ENCODE data around the gene NPAS2.

The NPAS2 gene

DNA sequence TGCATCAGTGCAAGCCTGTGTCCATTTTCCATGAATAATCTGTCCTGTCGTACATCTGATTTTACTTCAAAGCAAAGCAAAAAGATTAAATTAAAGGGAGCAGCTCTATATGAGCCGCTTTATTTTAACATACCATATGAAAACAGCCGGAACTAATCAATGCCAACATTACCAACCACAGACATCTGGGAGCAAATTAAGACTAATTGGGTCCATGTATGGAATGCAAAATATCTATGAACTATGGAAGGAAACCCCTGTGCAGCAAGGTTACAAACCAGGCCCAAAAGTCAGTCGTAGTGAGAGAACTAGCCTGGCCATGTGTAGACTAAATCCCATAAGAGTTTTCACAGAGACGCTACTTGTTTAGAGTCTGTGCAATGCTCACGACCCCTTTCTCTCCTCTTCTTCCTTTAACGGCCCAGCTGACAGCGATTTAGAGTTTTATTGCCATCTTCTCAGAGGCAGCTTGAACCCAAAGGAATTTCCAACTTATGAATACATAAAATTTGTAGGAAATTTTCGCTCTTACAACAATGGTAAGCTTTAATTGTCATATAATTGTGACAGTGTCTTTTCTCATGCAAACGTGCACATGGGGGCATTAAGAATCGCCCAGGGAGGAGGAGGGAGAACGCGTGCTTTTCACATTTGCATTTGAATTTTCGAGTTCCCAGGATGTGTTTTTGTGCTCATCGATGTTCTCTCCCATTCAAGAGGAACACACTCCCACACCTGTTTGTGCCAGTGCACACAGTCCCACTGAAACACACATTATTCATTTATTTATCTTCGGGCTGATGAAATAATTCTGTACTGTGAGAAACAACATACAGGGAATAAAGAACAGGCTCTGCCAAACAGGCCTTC is 129.2 kb downstream of the NPAS2 start:
- no peak for DNase-seq

DNA sequence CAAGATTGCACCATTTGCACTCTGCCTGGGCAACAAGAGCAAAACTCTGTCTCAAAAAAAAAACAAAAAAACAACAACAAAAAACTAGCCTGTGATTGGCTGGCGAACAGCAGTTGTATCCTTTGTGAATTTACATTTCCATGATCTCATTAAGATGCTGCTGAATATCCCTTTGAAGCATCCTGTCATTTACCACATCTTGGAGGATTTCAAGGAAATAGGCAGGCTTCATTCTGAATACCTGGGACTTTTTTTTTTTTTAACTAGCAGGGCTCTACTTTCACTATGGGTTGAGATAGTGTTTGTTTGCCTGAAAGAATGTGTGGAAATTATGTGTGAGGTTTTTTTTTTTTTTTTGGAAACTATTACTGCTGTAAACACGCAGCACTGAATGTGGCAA is 132.6 kb downstream of the NPAS2 start:
- DNase-seq: no peak

DNA sequence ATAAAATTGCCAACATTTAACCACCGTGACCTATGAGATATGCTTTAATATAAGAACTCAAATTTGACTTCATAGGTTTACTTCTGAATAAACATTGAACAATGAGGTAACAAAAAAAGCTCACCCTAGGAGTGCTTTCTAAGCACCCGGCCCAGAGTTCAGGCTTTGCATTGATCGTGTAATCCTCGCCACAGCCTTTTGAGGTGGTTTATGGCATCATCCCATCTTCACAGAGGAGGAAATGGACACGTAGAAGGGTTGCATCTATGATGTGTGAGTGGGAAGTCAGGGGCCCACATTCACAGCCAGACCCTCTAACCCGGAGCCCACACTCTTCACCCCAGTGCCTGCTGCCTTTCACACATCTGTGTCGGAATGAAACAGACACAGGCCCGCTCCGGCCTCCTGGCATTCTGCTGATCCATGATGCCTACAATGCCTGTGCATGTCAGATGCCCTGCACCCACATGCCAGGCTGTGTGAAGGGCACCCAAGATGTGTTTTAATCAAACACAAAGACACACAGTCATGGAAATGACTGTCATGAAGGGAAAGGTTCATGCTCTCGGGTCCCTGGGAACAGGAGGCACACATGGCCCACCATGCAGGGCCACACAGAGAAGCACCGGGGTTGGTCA is 133.6 kb downstream of the NPAS2 start:
- DNase-seq: no peak

DNA sequence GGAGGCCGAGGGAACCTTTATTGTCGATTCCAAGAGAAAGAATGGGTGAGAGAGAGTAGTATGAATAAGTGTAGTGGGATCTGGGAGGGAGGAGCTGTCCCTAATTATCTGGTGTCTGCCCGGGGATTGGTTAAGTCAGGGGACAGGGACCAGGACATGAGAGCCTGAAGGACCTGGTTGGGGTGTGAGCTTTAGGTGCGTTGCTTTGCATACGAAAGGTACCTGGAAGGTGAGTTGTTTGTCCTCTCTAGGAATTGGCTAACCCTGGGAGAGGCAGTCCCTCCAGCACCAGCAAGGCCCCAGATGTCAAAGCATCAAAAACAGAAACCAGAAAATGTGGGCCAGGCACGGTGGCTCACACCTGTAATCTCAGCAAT is 134.1 kb downstream of the NPAS2 start:
- no peak for DNase-seq

DNA sequence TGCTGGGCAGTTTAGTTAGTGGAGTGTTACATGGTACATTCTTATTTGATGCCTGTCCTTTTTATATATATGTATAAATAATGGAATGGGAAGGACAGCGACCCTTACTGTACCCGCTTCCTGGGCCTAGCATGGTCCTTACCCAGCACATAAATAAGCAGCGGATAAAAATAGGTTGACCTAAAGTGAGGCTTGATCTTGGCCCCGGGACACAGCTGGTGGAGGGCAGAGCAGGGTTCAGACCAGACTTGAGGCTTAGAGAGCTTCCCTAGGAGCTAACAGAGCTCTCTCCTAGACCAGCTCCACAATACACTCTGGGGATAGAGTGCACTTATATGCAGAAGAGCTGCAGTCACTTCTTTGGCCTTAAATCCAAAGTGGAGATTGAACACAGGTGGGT is 135.3 kb downstream of the NPAS2 start:
- DNase-seq: no peak

DNA sequence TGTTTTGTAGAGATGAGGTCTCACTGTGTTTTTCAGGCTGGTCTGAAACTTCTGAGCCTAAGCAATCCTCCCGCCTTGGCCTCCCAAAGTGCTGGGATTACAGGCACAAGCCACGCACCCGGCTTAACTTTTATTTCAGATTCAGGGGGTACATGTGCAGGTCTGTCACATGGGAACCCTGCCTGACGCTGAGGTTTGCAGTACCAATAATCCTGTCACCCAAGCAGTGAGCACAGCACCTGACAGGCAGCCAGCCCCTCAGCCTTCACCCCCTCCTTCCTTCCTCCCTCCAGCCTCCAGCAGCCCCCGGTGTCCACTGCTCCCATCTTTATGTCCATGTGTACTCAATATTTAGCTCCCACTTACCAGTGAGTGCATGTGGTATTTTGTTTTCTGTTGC is 136.1 kb downstream of the NPAS2 start:
- DNase-seq: no peak

DNA sequence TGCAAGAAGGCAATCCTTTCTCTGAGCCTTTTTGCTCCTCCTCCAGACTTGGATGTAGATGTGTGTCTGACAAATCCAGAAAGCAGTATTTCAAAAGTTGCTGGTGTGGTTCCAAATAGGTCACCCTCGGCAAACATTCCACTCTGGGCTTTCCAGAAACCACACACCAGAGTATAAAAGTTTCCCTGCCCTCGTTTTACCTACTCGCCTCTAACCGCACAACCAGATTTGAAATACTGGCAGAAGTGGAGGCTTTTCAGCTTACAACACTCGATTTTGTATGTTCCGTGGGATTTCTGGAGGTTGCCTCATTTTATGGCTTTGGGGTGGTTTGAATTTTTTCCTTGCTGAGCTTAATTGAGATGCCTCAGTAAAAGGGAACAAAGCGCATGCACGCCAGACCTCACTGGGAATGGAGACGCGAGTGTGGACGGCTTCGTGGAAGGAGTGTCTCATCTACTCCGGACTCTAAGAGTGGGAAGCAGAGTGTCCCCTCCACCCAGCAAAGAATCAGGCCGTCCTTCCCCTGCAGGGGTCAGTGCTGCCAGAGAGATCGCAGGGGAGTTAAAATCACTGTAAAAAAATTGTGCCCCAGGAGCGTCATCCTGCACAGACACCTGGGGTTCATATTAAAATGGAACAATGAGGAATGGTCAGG is 138.2 kb downstream of the NPAS2 start:
- DNase-seq: no peak

DNA sequence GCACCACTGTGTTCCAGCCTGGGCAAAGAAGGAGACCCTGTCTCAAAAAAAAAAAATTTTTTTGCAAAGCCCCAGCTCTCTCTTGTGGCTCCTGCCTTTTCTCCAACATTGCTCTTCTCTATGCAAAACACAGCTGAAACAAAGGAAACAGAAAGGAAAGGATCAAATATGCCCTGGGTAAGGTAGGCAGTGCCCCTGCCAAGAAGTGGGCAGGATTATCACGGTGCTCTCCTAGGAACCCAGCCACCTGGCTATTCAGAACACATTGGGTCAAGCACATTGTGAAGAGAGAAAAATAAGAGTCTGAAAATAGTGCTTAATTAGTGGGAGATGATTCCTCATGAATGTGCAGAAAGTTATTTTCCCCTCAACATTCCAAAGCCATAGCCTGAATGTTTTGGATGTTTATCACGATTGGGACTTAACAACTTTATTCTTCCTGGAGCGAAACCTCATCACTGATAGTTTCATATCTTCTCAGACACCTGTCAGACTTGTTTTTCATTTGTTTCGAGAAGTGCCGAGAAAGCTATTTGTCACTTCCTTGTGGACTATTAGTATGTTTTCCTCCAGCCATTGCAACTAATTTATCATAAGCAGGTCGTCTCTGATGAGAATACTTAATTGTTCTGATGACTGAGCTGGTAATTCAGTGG is 139.4 kb downstream of the NPAS2 start:
- no peak for DNase-seq

DNA sequence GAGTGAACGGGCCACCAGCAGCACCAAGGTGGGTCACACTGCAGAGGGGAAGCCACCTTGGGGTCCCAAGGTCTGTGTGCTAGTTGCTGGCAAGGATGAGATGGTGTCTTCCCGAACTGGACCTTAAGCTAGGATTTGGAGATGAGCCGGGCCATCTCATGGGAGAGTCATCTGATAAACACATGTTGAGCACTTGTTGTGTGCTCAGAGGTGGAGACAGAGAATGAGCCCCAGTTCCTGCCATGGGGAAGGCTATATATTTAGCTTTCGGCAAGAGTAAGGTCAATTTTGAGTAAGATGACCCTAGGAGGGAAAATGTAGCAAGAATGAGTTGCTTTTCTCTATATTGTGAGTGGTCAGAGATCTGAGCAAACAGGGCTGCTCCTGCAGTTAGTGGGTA is 140.7 kb downstream of the NPAS2 start:
- no peak for DNase-seq

DNA sequence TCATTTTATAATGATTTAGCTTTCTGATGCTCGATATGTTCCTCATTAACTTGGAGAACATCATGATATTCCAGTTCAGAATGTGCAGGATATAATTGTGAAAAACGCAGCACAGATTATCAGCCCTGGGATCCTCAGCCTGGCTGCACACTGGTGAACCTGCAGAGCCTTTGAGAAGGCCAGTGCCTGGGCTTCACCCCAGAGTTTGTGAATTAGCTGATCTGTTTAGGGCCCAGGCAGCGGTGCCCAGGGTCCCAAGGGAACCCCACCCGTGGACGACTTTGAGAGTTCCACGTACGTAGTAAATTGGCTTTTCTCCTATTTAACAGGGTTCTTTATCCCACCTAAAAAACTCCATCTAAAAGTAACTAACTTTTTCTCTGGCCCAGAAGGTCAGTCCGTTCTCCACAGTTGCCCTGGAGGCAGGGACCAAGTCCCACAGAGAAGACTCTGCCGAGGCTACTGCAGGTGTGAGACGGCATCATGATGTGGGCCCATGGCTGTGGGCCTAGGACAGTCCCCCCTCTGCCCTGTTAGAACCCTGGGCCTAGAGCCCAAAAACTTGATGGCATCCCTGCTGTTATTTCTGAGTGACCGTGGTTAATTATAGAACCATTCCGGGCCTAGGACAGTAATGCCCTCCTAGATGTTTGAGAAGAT is 142.6 kb downstream of the NPAS2 start:
- DNase-seq: no peak

DNA sequence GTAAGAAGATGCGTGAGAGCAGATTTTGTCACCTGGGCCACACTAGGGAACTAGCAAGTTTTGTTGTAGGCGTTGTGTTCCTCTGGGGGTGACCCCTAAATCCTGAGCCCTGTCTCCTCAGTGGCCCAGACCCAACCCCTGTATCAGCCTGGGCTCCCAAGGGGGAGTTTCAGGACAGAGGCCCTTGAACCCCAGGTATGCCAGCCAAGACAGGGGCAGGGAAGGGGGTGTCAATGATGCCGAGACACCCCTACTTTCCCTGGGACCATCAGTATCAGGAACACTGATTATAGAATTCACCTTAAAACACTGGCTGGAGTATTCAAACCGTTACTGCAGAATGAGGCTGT is 143.1 kb downstream of the NPAS2 start:
- DNase-seq: no peak

DNA sequence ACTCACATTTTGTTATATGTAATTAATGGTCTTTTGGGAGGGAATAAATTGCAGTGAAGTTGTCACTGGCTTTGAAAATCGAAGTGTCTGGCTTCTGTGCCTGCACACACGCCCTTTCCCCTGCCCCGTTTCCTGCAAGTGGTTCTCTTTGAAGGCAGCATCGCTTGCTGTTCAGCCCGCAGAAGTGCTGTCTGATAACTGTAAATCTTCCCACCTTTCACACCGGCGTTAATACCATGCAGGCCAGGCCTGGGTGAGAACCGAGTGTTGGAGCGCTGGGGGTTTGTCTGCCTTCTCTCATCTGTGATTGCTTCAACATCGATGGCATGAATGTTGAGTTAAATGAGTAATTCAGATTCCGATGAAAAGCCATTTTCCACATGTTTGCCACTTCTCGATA is 144.3 kb downstream of the NPAS2 start:
- no peak for DNase-seq

DNA sequence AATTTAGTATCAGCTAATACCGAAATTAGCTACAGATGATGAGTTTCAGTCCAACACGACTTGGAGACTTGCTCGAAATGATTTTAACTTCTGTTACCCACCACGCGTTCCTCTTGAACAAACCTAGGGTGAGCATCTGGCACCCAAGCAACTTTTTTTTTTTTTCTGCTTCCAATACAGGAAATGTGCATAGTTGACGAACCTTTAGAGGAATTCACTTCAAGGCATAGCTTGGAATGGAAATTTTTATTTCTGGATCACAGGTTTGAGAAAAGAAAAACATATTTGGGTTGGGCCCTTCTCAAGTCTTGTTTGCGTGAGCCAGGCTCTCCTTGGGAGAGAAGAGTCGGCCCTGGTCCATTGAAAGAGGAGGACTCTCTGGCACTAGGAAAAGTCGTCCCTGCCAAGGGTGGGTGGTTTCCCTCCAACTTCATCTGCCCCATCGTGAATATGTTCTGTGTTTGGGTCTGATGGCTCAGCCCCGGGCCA is 144.8 kb downstream of the NPAS2 start:
- DNase-seq: no peak

DNA sequence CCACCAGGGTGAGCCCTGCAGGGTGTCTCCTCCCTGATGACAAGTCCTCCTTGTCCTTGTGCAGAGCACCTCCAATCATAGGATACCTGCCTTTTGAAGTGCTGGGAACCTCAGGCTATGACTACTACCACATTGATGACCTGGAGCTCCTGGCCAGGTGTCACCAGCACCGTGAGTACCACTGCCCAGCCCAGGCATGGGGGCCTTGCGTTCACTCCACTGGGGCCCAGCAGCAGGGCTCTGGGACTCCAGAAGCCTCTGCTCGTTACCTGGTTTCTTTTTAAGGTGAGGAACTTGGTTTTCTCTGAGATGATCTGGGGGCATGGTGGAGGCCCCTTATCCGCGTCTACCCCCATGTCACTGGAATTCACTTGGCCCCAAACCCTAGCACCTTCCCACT is 145.7 kb downstream of the NPAS2 start:
- no peak for DNase-seq

DNA sequence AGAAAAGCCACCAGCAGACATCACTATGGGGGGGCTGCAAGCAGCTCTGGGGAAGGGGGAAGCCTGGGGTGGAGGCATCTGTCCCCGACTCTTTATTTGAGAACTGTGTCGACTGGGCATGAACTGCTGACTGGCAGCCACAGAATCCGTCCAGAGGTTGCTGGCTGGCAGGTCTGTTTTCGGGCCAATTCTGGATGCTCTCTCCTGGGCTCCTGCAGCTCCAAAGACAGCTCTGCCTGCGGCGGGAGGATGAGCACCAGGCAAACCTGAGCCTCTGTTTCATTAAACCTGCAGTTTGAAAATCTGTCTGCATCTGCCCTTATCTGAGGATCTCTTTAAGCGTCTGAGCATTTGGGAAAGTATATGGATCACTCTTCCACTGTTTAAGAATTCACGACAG is 147.8 kb downstream of the NPAS2 start:
- DNase-seq: no peak

DNA sequence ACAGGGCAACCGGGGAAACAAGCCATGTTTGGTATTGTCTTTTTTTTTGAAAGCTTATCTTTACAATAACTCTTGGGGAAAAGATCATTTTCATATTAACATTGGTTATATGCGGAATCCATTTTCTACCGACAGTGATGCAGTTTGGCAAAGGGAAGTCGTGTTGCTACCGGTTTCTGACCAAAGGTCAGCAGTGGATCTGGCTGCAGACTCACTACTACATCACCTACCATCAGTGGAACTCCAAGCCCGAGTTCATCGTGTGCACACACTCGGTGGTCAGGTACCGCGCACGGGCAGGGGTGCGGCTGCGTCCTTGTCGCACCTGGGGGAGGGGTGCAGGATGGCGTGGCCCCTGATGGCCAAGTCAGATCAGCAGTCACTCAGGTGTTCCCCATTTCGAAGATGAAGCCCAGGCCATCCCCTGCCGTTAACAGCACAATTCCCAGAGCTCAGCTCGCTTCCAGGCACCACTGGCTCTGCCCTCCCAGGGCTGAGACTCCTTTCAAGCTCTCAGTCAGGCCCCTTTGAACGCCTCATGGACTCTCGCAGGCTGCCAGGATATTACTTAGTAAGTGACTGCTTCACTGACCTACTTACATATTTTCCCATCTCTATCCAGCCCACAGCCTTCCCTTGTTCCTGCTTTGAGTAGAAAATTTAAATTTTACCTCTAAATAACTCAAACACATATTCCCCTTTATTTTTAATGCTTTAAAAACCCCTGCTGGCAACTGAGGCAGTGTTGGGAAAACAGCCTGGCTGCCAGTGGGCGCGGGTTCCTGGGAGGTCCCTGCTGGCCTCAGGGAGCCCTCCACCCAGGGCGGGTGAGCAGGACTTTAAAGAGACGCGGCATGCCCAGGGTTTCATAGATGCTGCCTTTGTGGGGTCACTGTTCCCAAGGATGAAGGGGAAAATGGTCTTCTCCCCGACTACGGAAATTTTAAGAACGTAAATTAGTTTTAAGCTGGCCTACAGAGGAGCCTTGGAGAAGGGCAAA is 148.5 kb downstream of the NPAS2 start:
- no peak for DNase-seq

DNA sequence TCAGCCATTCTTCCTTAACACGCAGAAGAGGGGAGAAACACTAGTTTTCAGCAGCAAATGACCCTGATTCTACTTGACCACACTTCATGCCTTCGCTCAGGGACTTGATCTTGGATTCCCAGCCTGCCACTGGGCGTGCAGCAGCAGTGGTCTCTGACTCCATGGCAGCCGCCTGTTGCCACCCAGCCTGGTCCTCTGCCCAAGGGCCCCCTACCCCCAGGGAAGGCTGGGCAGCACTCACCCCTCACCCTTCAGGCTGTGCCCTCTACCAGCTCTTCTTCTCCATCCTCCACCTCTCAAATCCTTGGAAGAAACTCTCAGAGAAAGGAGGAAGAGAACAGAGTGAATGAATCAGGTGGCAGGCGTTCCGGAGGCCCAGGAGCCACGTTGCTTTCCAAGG is 150.1 kb downstream of the NPAS2 start:
- DNase-seq: no peak

DNA sequence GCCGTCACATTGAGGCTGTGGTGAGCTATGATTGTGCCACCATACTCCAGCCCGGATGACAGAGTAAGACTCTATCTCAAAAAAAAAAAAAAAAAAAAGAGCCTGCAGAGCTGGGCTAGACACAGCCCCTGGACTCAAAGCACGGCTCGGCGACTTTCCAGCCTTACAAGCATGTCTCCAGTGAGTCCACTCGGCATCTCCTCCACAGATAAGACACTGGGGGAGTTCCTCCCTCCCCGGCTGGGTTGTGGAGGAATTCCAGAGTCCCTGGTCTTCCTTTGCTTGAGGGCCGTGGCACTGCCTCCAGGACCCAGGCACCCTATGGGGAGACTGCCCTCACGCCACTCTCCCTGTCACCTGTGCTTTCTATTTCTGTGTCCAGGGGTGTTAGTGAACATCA is 151.3 kb downstream of the NPAS2 start:
- no peak for DNase-seq

DNA sequence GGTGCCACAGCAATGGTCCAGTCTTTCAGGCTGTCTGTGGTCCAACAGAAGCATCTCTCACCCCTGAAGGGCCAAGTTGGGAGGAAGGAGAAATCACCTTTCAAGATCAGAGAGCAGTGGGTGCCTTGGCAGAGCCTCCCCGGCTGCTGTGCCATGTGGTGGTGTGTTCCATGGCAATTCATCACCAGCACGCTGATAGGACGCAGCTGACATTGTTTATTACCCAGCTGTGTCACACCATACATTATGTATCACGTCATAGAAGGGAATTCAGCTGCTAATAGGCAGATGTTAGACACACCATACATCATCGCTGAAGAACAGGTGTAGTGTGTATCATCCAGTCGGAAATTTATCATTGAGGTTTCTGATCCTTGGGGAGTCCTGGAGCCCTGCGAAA is 152.5 kb downstream of the NPAS2 start:
- no peak for DNase-seq

DNA sequence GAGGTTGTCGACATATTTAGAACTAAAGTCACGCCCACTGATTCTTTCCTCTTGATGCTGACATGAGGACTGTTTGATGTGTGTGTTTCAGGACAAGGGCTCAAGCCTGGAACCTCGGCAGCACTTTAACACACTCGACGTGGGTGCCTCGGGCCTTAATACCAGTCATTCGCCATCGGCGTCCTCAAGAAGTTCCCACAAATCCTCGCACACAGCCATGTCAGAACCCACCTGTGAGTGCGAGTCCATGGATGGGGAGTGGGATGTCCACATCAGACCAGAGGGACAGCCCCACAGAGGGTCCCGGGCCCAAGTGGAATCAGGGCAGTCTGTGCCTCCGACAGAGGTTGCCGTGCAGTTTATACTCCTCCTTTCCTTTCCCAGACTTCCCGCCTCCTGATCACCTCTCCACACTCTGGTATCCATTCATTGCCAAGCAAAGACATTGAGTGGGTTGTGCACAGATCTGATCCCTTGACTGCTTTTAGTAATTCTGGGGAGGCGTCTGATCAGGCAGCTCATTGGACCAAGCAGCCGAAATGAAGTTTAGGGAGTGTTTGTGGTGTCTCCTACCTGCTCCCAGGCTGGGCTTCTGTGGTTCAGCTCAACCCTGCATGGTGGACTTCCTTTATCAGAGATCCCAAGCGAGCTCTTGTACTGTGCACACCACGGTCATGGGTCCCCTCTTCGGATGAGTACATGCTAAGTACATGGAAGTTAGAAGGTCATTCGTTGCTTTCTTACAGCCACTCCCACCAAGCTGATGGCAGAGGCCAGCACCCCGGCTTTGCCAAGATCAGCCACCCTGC is 155.0 kb downstream of the NPAS2 start:
- no peak for DNase-seq

DNA sequence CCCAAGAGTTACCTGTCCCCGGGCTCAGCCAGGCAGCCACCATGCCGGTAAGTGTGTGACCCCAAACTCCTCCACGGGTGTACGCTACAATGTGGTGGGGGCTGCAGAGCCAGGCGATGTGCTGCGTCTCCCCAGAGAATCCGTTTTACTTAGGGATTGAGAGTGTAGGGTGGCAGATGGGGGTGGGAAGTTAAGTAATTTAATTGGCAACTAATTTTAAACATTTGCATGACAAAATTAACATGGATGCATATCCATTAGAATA is 155.5 kb downstream of the NPAS2 start:
- DNase-seq: no peak
